ENCODE results near the gene AK5.

GRCh38 chr1:77234943-77235342 lies 46.9 kb upstream of the AK5 start:
- TF ChIP-seq POLR2AphosphoS5 (IDR thresholded peaks at IDR 0.05) (no peak), POLR2A (IDR thresholded peaks at IDR 0.05) (no peak), CTCF (IDR thresholded peaks at IDR 0.05 in 8 of 11, conservative IDR thresholded peaks at IDR 0.05 in 3 of 11) (no peak)
